Nephron progenitor cell (in vitro differentiated cells): ENCODE data around the gene GLDN.

Source experiments
- DNase-seq: peaks from one replicate; pipeline ENCODE4 v3.0.0; 2021
- H3K27ac Mint-ChIP-seq: 2 replicates; pipeline ENCODE4 v1.8.0; 2021; ENCODE audit warnings: mild to moderate bottlenecking, moderate library complexity, mixed read lengths
- H3K27me3 Mint-ChIP-seq: 2 replicates; pipeline ENCODE4 v1.8.0; 2021; ENCODE audit warnings: mild to moderate bottlenecking, low read depth, mixed read lengths; ENCODE audit not compliant: poor library complexity
- H3K36me3 Mint-ChIP-seq: 2 replicates; pipeline ENCODE4 v1.8.0; 2021; ENCODE audit warnings: low read depth, mixed read lengths
- H3K4me1 Mint-ChIP-seq: 2 replicates; pipeline ENCODE4 v1.8.0; 2021; ENCODE audit warnings: mixed read lengths
- H3K4me3 Mint-ChIP-seq: 2 replicates; pipeline ENCODE4 v1.8.0; 2021; ENCODE audit warnings: mild to moderate bottlenecking, moderate library complexity, mixed read lengths
- H3K9me3 Mint-ChIP-seq: 2 replicates; pipeline ENCODE4 v1.8.0; 2021; ENCODE audit warnings: mild to moderate bottlenecking, moderate library complexity, mixed read lengths
- CTCF ChIP-seq: fragments of 200-600 bp; sonication (generic); IDR thresholded peaks from 2 replicates; pipeline ENCODE4 v1.5.0; 2021; ENCODE audit warnings: antibody characterized with exemption

The GLDN gene

DNA sequence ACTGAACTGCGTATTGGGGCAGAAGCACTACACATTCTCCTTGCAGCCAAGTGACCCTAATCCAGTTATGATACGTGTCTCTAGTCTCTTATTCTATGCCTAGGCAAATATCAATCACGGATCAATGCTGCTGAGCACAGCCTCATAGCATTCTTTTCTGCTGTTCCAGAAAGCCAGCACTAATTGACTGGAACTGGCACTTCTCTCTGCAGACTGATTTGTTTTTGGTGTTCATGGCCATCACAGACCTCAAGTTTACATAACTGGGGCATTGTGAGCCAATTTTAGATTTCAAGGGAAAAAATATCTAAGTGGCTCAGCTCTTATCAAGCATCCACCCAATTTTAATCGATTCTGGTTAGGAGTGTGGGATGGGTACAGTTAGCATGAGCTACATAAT, 37.9 kb downstream of the GLDN start:
- H3K4me1 Mint-ChIP-seq: peaks cover 10% of the 10 kb centered on the region
- H3K9me3 Mint-ChIP-seq: no peaks in the 10 kb centered on the region
- TF ChIP-seq CTCF: no peak
- no peak for DNase-seq
- no peak overlapping the region for H3K27ac Mint-ChIP-seq
- peaks cover 12% of the 10 kb centered on the region for H3K27me3 Mint-ChIP-seq
- no peaks in the 10 kb centered on the region for H3K36me3 Mint-ChIP-seq
- no peak overlapping the region for H3K4me3 Mint-ChIP-seq

DNA sequence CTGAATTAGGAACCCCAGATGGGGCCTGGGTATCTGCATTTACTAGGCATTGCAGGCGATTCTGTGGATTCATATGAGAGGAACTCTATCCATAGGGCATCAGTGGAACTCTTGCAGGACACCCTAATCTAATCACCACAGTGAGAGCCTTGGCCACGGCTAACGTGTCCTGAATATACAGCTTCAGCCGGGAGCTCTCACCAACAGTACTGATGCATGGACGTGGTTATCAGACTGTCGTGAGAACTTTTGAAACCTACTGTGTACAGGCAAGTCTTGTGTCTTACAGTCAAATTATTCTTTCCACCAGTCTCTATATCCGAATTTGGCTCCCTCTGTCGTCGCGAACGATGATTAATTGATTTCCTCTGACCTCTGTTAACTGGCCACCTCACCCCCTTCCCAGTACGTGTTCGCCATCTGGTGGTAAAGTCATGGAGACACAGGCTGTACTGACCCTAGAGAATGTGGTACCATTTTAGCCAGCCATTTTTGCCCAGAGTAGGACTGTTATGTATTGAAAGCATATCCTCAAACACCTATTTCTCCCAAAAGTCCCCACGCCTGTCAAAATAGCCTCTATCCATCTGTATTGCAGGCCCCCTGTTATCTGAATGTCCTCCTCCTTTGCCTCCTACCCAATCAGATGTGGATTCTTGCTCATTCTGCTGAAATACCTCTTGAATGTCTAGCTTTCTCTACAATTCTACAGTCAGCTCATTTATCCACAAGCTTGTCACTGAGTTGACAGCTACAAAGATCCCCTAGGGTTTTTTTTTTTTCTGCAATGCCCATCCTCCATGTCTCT, 39.7 kb downstream of the GLDN start:
- H3K36me3 Mint-ChIP-seq: no peaks in the 10 kb centered on the region
- peaks cover 15% of the 10 kb centered on the region for H3K27me3 Mint-ChIP-seq
- DNase-seq: peak; percentile 59
- peak; percentile 80 for TF ChIP-seq CTCF
- H3K27ac Mint-ChIP-seq: no peak overlapping the region
- H3K4me1 Mint-ChIP-seq: peaks cover 18% of the 10 kb centered on the region
- no peak overlapping the region for H3K4me3 Mint-ChIP-seq
- no peaks in the 10 kb centered on the region for H3K9me3 Mint-ChIP-seq

DNA sequence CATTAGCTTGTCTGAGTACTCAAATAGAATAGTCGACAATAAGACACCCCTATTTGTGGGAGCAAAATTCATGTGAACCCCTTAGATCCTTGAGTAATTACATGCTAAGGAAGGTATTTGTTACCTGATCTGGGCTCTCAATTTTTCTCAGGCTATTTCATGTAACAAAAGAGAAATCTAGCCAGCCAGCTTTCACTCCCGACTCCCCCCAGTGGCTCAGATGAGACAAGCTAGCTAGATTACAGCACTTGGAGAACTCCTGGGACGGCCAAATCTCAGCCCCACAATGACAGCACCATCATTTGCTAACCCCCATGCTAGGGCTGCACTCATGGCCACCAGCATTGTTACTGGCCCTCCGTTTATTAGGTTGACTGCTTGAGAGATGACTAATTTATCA, 41.3 kb downstream of the GLDN start:
- Mint-ChIP-seq H3K27me3 (peaks cover 14% of the 10 kb centered on the region), H3K4me1 (peaks cover 18% of the 10 kb centered on the region), H3K9me3 (no peaks in the 10 kb centered on the region), H3K36me3 (no peaks in the 10 kb centered on the region), H3K4me3 (no peak overlapping the region), H3K27ac (no peak overlapping the region)
- peak; percentile 51 for DNase-seq
- TF ChIP-seq CTCF: peak; percentile 45

DNA sequence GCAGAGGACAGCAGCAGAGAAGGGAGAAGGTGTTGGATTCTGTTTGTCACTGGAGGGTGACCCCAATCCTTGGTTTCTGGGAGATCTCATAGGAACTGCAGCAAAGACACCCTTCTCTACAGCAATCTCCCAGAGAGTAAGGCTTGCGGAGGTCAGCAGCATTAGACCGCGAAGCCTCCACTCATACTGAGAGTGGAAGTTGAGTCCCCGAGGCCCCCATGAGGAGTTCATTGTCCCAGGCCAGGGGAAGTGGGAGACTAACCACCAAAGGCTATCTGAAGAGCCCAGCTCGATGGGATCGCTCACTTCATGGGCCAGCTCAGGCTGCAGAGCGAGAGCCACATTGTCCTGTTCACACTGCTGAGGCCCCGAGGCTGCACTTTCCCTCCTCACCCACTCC, 44.6 kb downstream of the GLDN start:
- no peaks in the 10 kb centered on the region for H3K36me3 Mint-ChIP-seq
- TF ChIP-seq CTCF: no peak

DNA sequence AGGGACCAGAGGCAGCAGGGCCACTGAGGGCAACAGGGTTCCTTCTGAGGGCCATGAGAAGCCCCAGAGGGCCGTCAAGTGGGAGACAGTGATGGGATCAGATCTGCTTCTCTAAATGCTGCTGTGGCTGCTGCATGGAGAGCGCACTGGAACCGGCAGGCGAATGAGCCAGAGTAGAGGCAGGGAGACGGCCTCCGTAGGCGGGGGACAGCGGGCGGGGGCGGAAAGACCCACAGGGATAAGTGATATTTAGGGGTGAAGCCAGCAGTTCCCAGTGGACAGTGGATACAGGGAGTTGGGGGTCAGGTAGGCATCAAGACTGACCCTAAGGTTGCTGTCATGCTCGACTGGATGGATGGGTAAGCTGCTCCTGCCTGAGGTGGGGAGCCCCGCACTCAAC, 45.0 kb downstream of the GLDN start:
- Mint-ChIP-seq H3K4me3 (no peak overlapping the region), H3K27me3 (peaks cover 8% of the 10 kb centered on the region), H3K9me3 (no peaks in the 10 kb centered on the region), H3K36me3 (no peaks in the 10 kb centered on the region), H3K4me1 (peaks cover 39% of the 10 kb centered on the region), H3K27ac (no peak overlapping the region)
- TF ChIP-seq CTCF: no peak
- DNase-seq: no peak

More for the DNA sequence above, 44.6 kb downstream of the GLDN start:
- no peak overlapping the region for H3K4me3 Mint-ChIP-seq
- peaks cover 8% of the 10 kb centered on the region for H3K27me3 Mint-ChIP-seq
- DNase-seq: no peak
- H3K4me1 Mint-ChIP-seq: peaks cover 39% of the 10 kb centered on the region
- peak overlapping the region; percentile 70 for H3K27ac Mint-ChIP-seq
- no peaks in the 10 kb centered on the region for H3K9me3 Mint-ChIP-seq
